GM18861 (cell line): ENCODE data around the gene RNF183.
"Not testable (repeated sequence)": the region's sequence is repeated elsewhere in the genome, so short reads cannot be mapped to it uniquely, and the experiment has no call there.

Experiments
- ATAC-seq: cut with Tn5 transposase; IDR thresholded peaks from one replicate; pipeline ENCODE4 v1.9.1; 2021; ENCODE audit not compliant: unreplicated experiment

RNF183 gene

DNA sequence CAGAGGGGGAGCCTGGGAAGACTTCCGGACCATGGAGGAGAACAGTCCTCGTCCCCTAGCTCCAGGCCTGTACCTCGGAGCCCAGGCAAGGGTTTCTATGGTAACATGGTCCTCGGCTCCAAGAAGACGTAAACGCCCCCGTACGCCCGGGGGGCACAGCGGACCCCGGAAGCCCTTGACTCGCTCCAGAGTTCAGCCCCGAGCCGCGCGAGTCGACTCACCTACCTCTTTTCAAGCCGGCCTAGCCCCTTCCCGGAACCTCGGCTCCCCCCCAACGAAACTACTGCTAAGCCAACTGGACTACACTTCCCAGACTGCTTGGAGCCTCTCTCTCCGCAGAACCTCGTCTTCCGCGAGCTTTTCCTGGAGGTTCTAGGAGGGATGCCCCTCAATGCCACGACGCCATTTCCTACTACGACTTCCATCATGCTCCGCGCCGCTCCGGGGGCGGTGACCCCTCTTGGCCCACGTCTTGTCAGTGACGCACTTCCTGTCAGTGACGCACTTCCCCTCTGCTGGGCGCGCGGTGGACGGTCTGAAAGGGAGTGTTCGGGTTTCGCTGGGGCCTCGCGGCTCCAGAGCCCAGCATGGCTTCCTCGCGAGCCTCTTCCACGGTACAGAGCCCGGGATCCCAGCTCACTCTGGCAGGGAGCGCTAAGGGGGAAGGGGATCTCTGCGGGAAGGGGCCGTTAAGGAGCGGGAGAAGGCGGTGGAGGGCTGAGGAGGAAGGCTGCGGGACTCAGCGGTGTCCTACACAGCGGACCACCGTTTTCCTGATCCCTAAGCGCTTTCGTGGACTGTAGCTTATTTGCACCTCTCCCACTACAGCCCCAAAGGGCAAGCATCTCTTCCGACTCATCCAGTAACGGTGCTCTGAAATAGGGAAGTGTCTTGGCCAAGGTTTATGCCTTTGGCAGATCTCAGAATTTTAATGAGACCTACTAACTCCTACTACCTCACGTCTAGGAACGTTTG lies 27.7 kb downstream of the RNF183 start, which contains the start of the genes CDC26 and PRPF4:
CDC26 (minus strand) TSS at position 416 of the 975 bp plus-strand sequence. CDS start 3,065 bp downstream, outside the sequence.
PRPF4 (plus strand) TSS at position 502 of the 975 bp plus-strand sequence; CDS start at position 588, 86 bp downstream.
- peak; percentile 94 for ATAC-seq

DNA sequence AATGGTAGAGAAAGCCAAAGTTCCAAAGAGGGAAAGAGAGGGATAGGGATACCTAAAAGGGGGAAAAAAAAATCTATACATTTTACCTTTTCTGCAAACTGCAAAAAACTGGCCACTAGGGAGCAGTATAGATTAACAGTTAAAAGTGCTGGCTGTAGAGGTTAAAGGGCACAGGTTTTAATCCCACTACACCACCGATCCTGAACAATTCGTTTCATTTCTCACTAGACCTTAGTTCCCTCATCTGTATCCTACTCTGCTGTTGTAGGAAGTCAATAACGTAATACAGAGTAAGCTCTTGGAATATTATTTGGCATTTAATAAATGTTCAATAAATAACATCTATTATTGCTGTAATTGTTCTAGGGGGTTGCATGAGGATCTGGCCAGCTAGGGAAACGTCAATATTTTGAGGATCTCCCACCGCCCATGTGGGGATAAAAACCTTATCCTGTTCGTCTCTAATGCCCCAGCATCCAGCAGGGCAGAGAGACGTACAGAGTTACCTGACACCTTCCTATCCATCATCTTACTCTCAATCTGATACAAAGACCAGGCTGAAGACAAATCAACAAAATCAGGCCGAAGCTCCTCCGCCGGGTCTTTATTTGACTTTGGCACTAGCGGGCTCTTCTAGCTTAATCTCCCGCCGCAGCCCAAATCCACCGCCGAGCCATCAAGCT lies 28.6 kb downstream of the RNF183 start:
- ATAC-seq: peak; percentile 1

DNA sequence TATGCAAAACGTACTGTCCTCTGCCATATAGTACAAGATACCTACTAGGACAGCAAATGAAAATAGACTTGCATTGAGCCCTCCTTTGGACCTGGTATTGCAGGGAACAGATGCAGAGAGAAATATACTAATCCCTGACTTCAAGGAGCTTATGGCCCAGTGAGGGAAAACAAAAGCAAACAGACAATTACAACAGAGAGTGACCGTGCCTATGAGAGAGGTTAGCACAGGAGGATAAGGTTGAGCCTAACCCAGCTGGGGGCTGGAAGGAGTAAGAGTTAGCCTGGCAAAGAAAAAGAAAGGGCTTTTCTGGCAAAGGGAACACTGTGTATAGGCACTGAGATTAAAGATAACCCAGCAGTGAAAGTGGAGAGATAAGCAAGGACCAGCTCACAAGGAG lies 33.3 kb downstream of the RNF183 start:
- no peak for ATAC-seq

DNA sequence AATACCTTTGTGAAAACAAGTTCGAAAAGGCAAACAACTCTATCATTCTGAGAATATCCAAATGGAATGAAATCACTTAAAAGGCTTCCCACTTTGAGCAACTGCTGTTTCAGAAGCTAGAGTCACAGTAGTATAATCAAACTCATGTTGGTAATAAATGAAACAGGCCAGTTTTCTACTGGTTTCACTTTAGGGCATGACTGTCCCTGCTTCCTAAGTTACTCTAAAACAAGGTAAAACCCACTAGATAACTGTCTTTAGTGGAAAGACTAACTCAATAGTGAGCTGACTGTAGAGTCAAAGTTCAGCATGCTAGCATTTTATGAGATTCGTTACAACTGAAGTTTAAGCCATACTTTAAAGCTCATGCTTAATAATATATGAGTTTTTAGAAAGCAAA lies 33.8 kb downstream of the RNF183 start:
- ATAC-seq: no peak

DNA sequence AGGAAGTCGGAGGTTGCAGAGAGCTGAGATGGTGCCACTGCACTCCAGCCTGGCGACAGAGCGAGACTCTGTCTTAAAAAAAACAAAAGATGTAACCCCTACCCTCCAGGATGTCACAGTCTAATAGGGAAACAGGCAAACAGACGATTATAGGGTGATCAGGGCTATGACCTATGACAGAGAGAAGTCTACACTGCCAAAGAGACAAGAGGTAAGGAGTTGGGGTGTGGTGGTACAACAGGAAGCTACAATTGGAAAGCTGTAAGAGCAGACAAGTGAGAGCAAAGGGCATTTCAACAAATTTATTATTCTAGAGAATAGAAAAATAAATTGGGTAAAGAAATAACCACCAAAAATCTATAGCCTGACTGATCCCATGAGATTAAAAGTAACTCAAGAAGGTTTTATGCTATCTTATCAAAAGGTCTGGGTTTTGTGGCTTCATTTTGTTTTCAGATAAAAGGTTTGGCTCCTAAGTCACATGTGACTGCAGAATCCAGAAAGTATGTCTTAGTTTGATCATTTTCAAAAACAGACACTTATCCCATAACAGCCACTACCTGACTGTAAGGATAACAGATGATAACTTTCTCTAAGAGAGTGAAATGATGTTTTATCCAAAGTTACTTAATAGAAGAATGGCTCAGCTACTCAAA lies 35.1 kb downstream of the RNF183 start:
- ATAC-seq: no peak

DNA sequence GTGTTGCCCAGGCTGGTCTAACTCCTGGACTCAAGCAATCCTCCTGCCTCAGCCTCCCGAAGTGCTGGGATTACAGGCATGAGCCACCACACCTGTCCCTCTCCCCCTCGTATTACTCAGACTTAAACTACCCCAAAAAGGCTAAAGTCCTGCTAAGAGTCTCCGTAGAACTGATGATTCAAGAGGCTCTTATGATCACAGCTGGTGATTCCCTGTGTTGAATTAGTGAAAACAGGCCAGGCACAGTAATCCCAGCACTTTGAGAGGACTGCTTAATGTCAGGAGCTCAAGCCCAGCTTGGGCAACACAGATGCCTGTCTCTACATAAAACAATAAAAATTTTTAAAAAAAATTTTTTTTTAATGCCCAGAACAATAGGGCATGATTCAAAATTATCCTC lies 37.0 kb downstream of the RNF183 start:
- no peak for ATAC-seq

DNA sequence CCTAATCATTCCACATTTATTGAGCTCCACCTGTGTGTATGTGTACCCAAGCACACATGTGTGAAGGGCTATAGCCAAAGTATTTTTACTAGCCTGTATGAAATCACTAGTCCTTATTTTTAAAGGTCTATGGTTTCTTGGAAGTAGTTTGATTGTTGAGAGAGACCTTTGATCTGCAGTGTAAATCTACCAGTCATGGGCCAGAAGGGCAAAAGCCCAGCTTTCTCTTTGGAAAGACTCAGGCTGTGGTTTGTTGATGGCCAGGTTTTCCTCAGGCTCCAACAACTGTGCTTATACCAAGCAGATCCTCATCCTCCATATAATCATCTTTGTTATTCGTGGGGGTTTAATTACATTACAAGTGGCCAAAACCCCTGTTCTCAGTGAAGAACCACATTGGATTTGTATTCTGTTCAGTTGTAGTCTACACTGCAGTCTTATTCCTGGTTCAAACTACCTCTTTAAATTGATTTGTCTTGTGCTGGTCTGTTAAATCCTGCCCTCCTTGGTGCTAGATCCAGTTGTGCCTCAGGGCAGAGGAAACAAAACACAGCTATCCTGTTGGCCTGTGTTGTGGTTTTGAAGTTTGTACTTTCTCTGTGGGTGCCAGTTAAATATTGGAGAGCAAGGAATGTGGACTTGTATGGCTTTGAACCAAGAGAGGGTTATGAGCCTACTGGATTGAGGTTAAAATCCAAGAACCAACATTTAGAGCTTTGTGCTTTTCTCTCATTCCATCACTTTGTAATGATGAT lies 41.1 kb downstream of the RNF183 start:
- no peak for ATAC-seq

DNA sequence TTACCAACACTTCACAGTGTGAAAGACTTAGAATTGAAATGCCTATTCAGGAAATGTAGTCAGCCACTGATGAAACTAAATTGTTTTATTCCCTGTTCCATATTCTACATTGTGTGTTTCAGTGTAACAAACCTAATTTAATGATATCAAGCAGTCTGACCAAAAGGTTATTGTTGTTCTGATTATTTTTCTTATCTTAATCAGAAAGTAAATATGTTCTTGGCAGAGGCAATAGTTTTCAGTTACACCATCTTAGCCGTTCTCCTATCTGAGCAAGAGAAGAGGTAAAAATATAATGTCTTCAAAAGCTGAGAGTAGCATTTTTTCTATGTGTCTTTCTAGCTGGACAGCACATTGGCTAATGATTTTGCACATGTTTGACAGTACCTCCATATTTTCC lies 44.9 kb downstream of the RNF183 start:
- ATAC-seq: no peak

DNA sequence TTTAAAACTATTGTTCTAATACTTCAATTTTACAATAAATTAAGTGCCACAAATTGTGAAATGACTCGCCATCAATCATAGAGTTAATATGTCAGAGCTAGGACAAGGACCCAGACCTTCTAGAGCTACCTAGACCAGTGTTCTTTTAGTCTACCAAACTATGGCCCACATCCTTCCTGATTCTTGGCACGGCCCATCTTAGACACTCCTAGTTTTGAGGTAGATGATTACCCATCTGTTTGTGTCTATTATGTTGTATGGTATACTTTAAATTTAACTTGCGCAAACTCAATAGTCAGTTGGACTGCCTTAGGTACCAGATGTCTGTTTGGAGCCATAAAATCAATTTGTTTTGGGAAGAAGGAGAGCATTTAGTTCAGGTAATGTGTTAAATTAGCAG lies 45.3 kb downstream of the RNF183 start:
- ATAC-seq: no peak

DNA sequence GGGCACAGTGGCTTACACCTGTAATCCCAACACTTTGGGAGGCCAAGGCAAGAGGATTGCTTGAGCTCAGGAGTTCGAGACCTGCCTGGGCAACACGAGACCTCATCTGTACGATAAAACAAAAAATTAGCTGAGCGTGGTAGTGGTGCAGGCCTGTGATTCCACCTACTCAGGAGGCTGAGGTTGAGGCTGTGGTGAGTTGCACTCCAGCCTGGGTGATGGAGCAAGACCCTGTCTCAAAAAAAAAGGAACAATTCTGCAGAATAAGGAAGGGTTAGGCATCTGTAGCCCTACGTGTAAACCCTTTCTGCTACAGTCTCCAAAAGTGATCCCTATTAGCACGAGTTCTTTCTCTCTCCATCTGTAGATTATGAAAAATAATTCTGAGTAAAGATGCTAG lies 47.7 kb downstream of the RNF183 start:
- no peak for ATAC-seq

DNA sequence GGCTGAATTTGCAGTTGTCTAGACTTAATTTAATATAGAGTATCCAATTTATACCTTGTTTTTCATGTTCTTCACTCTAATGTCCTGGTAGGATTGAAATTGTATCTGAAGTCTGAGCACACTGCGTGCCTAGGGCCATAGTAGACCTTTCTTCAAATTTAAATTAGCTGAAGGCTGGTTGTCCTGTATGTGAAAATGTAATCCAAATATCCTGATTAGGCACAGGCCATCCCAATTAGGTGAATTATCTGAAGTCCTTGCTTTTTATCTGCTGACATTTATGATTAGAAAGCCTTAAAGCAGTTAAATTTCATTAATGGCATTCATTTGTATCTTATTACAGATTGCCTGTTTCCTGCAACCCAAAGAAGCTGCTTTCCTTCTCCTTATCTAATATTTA lies 48.2 kb downstream of the RNF183 start:
- no peak for ATAC-seq

DNA sequence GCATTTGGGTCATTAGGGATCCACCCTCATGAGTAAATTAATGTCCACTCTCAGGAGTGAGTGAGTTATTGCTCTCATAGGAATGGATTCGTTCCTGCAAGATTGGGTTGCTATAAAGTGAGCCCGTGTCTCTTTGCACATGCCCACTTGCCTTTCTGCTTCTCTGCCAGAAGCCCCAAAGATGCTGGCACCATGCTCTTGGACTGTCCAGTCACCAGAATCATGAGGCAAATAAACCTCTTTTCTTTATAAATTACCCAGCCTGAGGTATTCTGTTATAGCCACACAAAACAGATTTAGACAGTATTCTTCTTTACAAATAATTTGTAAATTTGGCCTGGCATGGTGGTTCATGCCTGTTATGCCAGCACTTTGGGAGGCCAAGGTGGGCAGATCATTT lies 52.4 kb downstream of the RNF183 start:
- no peak for ATAC-seq

DNA sequence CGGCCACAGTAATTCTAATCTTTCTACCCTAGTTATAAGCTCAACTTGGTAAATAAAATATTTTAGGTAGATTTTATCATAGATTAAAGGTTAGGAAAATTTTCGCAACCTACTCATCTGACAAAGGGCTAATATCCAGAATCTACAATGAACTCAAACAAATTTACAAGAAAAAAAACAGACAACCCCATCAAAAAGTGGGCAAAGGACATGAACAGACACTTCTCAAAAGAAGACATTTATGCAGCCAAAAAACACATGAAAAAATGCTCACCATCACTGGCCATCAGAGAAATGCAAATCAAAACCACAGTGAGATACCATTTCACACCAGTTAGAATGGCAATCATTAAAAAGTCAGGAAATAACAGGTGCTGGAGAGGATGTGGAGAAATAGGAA lies 53.5 kb downstream of the RNF183 start:
- ATAC-seq: not testable (repeated sequence)

DNA sequence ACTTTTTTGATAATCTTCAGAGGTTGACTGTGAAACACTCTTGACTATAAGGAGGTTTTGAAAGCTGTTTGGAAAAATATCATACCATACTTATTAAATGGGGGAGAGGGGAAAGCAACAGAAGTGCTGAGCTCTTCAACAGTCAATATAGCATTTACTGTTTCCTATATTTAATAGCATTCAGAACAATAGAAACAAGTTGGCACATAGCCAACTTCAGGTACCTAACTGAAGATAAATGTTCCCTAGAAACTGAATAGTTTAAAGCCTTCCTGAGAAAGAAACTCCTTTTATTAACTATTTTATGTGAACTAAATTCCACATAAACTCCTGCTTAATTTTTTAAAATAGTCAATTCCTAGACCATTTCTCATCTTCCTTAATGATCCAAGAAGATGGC lies 55.5 kb downstream of the RNF183 start:
- ATAC-seq: no peak
